Loucy (cell line): Measurements from ENCODE around the gene JMJD8.

Experiments used
- EZH2phosphoT487 ChIP-seq: fragments of 200-600 bp; IDR thresholded peaks from 2 replicates; pipeline ENCODE4 v1.6.1; 2018; ENCODE audit warnings: antibody characterized with exemption, mild to moderate bottlenecking, moderate library complexity, borderline replicate concordance
- TF ChIP-seq, protein P1 (sequence below): fragments of 200-600 bp; sonication (generic); conservative IDR thresholded peaks from 2 replicates; pipeline ENCODE4 v1.5.1; 2014; ENCODE audit warnings: mild to moderate bottlenecking, antibody characterized with exemption, low read length

DNA sequence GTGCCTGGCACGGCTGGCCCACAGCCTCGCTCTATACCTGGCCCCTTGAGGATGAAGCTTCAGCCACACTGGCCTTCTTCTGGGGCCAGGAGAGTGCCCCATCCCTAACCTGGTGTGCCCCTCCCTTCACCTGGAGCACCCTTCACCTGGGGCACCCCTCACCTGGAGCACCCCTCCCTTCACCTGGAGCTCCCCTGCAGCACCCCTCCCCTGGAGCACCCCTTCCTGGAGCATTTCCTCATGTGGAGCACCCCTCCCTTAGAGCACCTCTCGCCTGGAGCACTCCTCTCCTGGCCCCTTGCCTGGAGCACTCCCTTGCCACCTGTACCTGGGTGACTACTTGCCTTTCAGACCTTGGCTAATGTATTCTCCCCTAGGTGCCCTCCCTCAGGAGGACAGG is 23.9 kb upstream of the JMJD8 start:
- TF ChIP-seq, protein P1, sequence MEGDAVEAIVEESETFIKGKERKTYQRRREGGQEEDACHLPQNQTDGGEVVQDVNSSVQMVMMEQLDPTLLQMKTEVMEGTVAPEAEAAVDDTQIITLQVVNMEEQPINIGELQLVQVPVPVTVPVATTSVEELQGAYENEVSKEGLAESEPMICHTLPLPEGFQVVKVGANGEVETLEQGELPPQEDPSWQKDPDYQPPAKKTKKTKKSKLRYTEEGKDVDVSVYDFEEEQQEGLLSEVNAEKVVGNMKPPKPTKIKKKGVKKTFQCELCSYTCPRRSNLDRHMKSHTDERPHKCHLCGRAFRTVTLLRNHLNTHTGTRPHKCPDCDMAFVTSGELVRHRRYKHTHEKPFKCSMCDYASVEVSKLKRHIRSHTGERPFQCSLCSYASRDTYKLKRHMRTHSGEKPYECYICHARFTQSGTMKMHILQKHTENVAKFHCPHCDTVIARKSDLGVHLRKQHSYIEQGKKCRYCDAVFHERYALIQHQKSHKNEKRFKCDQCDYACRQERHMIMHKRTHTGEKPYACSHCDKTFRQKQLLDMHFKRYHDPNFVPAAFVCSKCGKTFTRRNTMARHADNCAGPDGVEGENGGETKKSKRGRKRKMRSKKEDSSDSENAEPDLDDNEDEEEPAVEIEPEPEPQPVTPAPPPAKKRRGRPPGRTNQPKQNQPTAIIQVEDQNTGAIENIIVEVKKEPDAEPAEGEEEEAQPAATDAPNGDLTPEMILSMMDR: no peak
- TF ChIP-seq EZH2phosphoT487: no peak
